Measurements from ENCODE around the gene ITPK1.

GRCh38 chr14:93010522-93011140 is 105.1 kb downstream of the ITPK1 start:
- no peak for TF ChIP-seq EZH2phosphoT487 (IDR thresholded peaks at IDR 0.05; ENCODE audit: insufficient read depth, low read depth)
- no peak for TF ChIP-seq EZH2 (IDR thresholded peaks at IDR 0.05; ENCODE audit: insufficient read depth, poor library complexity, severe bottlenecking)

Data from GM23248 (cell line).